Mucosa of descending colon (tissue), 3 donors: Measurements from ENCODE around the gene NEB. TPM values are rescaled to one million over a fixed set of nuclear protein-coding genes. Genes with fewer than 3 reads are reported as not detected.
"Not testable (repeated sequence)": the region's sequence is repeated elsewhere in the genome, so short reads cannot be mapped to it uniquely, and the experiment has no call there.

Experiments
- ATAC-seq: fragments of 200-7000 bp; cut with Tn5 transposase; one replicate; pipeline ENCODE4 v1.9.1; 2020; ENCODE audit warnings: mild to moderate bottlenecking, moderate library complexity
- DNase-seq, 3 donors: peaks; one replicate each; pipeline ENCODE4 v3.0.0-alpha.2; 2020
- H3K36me3 ChIP-seq: fragments of 200-600 bp; one replicate; pipeline ENCODE4 v1.8.0; 2021; ENCODE audit warnings: low read depth, mild to moderate bottlenecking
- H3K4me1 ChIP-seq: fragments of 200-600 bp; one replicate; pipeline ENCODE4 v1.8.0; 2021; ENCODE audit warnings: low read depth, mild to moderate bottlenecking
- H3K4me3 ChIP-seq: fragments of 200-600 bp; one replicate; pipeline ENCODE4 v1.8.0; 2021; ENCODE audit warnings: mild to moderate bottlenecking
- H3K9me3 ChIP-seq: fragments of 200-600 bp; one replicate; pipeline ENCODE4 v1.8.0; 2021; ENCODE audit warnings: mild to moderate bottlenecking
- intact Hi-C, 2 donors: fragments of 100-400 bp; cut with DNase I in 1 of 2; cut with micrococcal nuclease in 1 of 2; formaldehyde crosslinking; loops; one replicate each; pipeline versions ENCODE4 v1.11.0 to v1.11.1; 2022; cut with DNase I, micrococcal nuclease
- total RNA-seq, 3 donors: library from RNA; stranded (reverse); fragmentation: NEBNext Ultra II Directional in 2 of 3; extraction: Animal tissue kit (Norgen Biotek cat#: 25700) in 2 of 3; gene quantifications; one replicate each; pipeline versions ENCODE4 v1.2.1 to v1.2.4, GENCODE V29; 2021 to 2023
- TF ChIP-seq, protein P1 (sequence below): fragments of 200-600 bp; IDR thresholded peaks from one replicate; pipeline ENCODE4 v1.8.0; 2022; ENCODE audit warnings: antibody characterized with exemption, mild to moderate bottlenecking
- donor health status: DM: no; HTN: no; CAD: no; lungs with moderate emphysema.
- donor health status: DM: no; HTN: no; CAD: no.
- donor health status: DM: no; HTN: yes; CAD: no.

NEB gene
- total RNA-seq, 3 donors from 2014 or later = 0.54 to 1.1 (median 0.82) TPM

DNA sequence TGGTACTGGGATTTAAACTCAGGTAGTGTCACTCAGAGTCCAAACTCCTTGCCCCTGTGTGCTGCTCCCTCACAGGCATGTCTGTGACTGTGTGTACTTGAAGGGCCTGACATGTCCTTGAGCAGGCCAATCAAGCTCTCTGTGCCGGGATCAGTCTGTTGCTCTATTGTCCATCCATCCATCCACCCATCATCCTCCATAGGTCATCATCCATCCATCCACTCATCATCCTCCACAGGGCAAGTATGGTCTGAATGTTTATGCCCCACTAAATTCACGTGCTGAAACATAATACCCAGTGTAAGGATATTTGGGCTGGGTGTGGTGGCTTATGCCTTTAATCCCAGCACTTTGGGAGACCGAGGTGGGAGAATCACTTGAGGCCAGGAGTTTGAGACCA, 24.5 kb upstream of the NEB start:
- ATAC-seq (no peak), DNase-seq (no peak)
- no peak overlapping the region for H3K4me3 ChIP-seq
- H3K36me3 ChIP-seq = no peaks in the 10 kb centered on the region
- no peaks in the 10 kb centered on the region for H3K9me3 ChIP-seq
- TF ChIP-seq, protein P1, sequence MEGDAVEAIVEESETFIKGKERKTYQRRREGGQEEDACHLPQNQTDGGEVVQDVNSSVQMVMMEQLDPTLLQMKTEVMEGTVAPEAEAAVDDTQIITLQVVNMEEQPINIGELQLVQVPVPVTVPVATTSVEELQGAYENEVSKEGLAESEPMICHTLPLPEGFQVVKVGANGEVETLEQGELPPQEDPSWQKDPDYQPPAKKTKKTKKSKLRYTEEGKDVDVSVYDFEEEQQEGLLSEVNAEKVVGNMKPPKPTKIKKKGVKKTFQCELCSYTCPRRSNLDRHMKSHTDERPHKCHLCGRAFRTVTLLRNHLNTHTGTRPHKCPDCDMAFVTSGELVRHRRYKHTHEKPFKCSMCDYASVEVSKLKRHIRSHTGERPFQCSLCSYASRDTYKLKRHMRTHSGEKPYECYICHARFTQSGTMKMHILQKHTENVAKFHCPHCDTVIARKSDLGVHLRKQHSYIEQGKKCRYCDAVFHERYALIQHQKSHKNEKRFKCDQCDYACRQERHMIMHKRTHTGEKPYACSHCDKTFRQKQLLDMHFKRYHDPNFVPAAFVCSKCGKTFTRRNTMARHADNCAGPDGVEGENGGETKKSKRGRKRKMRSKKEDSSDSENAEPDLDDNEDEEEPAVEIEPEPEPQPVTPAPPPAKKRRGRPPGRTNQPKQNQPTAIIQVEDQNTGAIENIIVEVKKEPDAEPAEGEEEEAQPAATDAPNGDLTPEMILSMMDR = no peak
- intact Hi-C loops = no loop called here
- no peaks in the 10 kb centered on the region for H3K4me1 ChIP-seq

DNA sequence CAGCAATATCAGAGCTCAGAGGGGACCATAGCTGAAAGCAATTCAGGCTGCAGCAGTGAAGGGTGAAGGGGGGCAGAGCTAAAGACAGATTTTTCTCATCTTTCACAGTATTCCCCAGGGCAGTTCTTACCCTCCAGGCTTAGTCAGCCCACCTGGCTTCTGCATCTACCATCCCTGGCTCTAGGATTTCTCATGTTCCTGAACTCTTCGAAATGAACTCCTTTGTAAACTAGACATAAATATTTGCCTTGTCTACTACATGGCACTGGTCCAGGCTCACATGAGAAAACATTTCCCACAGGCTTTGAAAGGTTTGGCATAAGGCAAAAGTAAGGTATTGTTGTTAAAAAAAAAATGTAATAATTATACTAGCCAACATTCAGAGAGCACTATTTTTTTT, 23.6 kb upstream of the NEB start:
- intact Hi-C loops = no loop called here
- no peaks in the 10 kb centered on the region for H3K36me3 ChIP-seq
- H3K9me3 ChIP-seq = no peaks in the 10 kb centered on the region
- TF ChIP-seq, protein P1 = no peak
- ATAC-seq = no peak
- H3K4me3 ChIP-seq = no peak overlapping the region
- no peak for DNase-seq
- no peaks in the 10 kb centered on the region for H3K4me1 ChIP-seq

- DNase-seq (no peak), ATAC-seq (no peak)
- H3K9me3 ChIP-seq = no peaks in the 10 kb centered on the region
- TF ChIP-seq, protein P1 = no peak
- no peak overlapping the region for H3K4me3 ChIP-seq
- no peaks in the 10 kb centered on the region for H3K36me3 ChIP-seq
- intact Hi-C loops = no loop called here
- no peaks in the 10 kb centered on the region for H3K4me1 ChIP-seq
These were observed 22.5 kb upstream of the NEB start for GRCh38 chr2:151756820-151757219.

GRCh38 chr2:151754253-151754897, 20.1 kb upstream of the NEB start:
- TF ChIP-seq, protein P1 = no peak
- no peak for ATAC-seq
- Histone ChIP-seq H3K36me3 (no peaks in the 10 kb centered on the region), H3K9me3 (no peaks in the 10 kb centered on the region), H3K4me3 (no peak overlapping the region), H3K4me1 (no peaks in the 10 kb centered on the region)
- intact Hi-C loops = no loop called here
- no peak for DNase-seq

GRCh38 chr2:151753540-151753939, 19.3 kb upstream of the NEB start:
- intact Hi-C loops = no loop called here
- Histone ChIP-seq H3K4me3 (no peak overlapping the region), H3K9me3 (no peaks in the 10 kb centered on the region), H3K4me1 (no peaks in the 10 kb centered on the region), H3K36me3 (no peaks in the 10 kb centered on the region)
- DNase-seq = no peak
- ATAC-seq = no peak
- TF ChIP-seq, protein P1 = no peak

- DNase-seq = not testable (repeated sequence)
These were observed 11.0 kb upstream of the NEB start for GRCh38 chr2:151745261-151745660.

More at GRCh38 chr2:151745261-151745660, 11.0 kb upstream of the NEB start:
- H3K36me3 ChIP-seq, intact Hi-C loops, H3K9me3 ChIP-seq, ATAC-seq, H3K4me1 ChIP-seq, H3K4me3 ChIP-seq: not testable (repeated sequence)
